Measurements from ENCODE around the gene ARHGEF28.

- TF ChIP-seq EP300 (IDR thresholded peaks at IDR 0.05) (no peak), CTCF (IDR thresholded peaks at IDR 0.05) (no peak), POLR2AphosphoS5 (IDR thresholded peaks at IDR 0.05) (no peak), POLR2A (IDR thresholded peaks at IDR 0.05; ENCODE audit: low read depth) (no peak)
These were observed 326.9 kb downstream of the ARHGEF28 start for GRCh38 chr5:73952872-73953271.
